Measurements from ENCODE around the gene ANKRD6. TPM values are rescaled to one million over a fixed set of nuclear protein-coding genes. Genes with fewer than 3 reads are reported as not detected.

Gene ANKRD6
- total and polyA plus RNA-seq, 2 donors (not counting 1 experiment from before 2014, with no cell fraction given) = 3.8 to 10.5 TPM

- H3K9me3 Mint-ChIP-seq (ENCODE audit: insufficient read depth) = no peaks in the 10 kb centered on the region
- no peak overlapping the region for H3K4me3 ChIP-seq (ENCODE audit: control extremely low read depth in 1 of 5, extremely low read depth in 1 of 5, insufficient read depth in 1 of 5, low read depth in 2 of 5, low read length in 4 of 5)
- H3K4me3 Mint-ChIP-seq = no peak overlapping the region
- no peak overlapping the region for H3K9ac ChIP-seq (ENCODE audit: low read length)
- no peak overlapping the region for H3K4me2 ChIP-seq (replicated peaks; ENCODE audit: low read depth, low read length, poor library complexity, severe bottlenecking)
- no peaks in the 10 kb centered on the region for H3K36me3 ChIP-seq (replicated peaks in 1 of 2; ENCODE audit: control extremely low read depth in 1 of 2, control insufficient read depth in 1 of 2, extremely low read depth in 1 of 2, insufficient read depth in 2 of 2, low read length in 1 of 2)
- intact Hi-C loops (cut with micrococcal nuclease) = no loop called here
- no peaks in the 10 kb centered on the region for H3K27me3 ChIP-seq (replicated peaks in 1 of 4; ENCODE audit: control extremely low read depth in 1 of 4, control insufficient read depth in 3 of 4, insufficient read depth in 4 of 4, low read length in 3 of 4)
- DNase-seq = no peak
- no peaks in the 10 kb centered on the region for H3K79me2 ChIP-seq (ENCODE audit: control insufficient read depth, insufficient read depth, low read length)
- no peaks in the 10 kb centered on the region for H4K20me1 ChIP-seq (ENCODE audit: control insufficient read depth, insufficient read depth, low read length, poor library complexity, severe bottlenecking)
- 87% methylated on average over 10 of the region's 11 CpGs for WGBS (ENCODE audit: insufficient coverage)
- H3K4me1 Mint-ChIP-seq = peaks cover 5% of the 10 kb centered on the region
- ChIA-PET POLR2A (no interaction called here), CTCF (no interaction called here)
- H3K4me1 ChIP-seq (ENCODE audit: control insufficient read depth in 2 of 2, insufficient read depth in 2 of 2, low read length in 2 of 2) = no peaks in the 10 kb centered on the region
- no peak overlapping the region for H3K27ac ChIP-seq (ENCODE audit: low read length in 2 of 2)
- no peak overlapping the region for H3K27ac Mint-ChIP-seq
- no peaks in the 10 kb centered on the region for H3K27me3 Mint-ChIP-seq
- H3K9me3 ChIP-seq (ENCODE audit: control extremely low read depth in 1 of 3, control insufficient read depth in 2 of 3, insufficient read depth in 1 of 3, low read length in 2 of 3) = no peaks in the 10 kb centered on the region
- H2AFZ ChIP-seq (ENCODE audit: insufficient read depth, low read depth, low read length, poor library complexity, severe bottlenecking) = no peak overlapping the region
- no peak for ATAC-seq (ENCODE audit: low read depth)
- no peak for TF ChIP-seq EZH2 (IDR thresholded peaks at IDR 0.05; ENCODE audit: borderline replicate concordance, insufficient read depth, low read depth, low read length, poor library complexity, severe bottlenecking)
- no peak for TF ChIP-seq CTCF (IDR thresholded peaks at IDR 0.05)
Observed at GRCh38 chr6:89530982-89531381, 98.0 kb downstream of the ANKRD6 start.

GRCh38 chr6:89536231-89536630, 103.3 kb downstream of the ANKRD6 start:
- Mint-ChIP-seq H3K27me3 (no peaks in the 10 kb centered on the region), H3K4me1 (no peaks in the 10 kb centered on the region), H3K9me3 (ENCODE audit: insufficient read depth) (no peaks in the 10 kb centered on the region), H3K27ac (no peak overlapping the region), H3K4me3 (no peak overlapping the region)
- intact Hi-C loops (cut with micrococcal nuclease) = no loop called here
- no peak overlapping the region for H3K27ac ChIP-seq (ENCODE audit: low read length in 2 of 2)
- no peaks in the 10 kb centered on the region for H3K4me1 ChIP-seq (ENCODE audit: control insufficient read depth in 2 of 2, insufficient read depth in 2 of 2, low read length in 2 of 2)
- no peak overlapping the region for H2AFZ ChIP-seq (ENCODE audit: insufficient read depth, low read depth, low read length, poor library complexity, severe bottlenecking)
- no peaks in the 10 kb centered on the region for H4K20me1 ChIP-seq (ENCODE audit: control insufficient read depth, insufficient read depth, low read length, poor library complexity, severe bottlenecking)
- H3K9me3 ChIP-seq (ENCODE audit: control extremely low read depth in 1 of 3, control insufficient read depth in 2 of 3, insufficient read depth in 1 of 3, low read length in 2 of 3) = no peaks in the 10 kb centered on the region
- ATAC-seq (ENCODE audit: low read depth) = no peak
- H3K36me3 ChIP-seq (replicated peaks in 1 of 2; ENCODE audit: control extremely low read depth in 1 of 2, control insufficient read depth in 1 of 2, extremely low read depth in 1 of 2, insufficient read depth in 2 of 2, low read length in 1 of 2) = no peaks in the 10 kb centered on the region
- POLR2A ChIA-PET = no interaction called here
- WGBS (ENCODE audit: insufficient coverage) = 86% methylated on average over 5 of the region's 5 CpGs
- no peak for DNase-seq
- no peak overlapping the region for H3K9ac ChIP-seq (ENCODE audit: low read length)
- no peak for TF ChIP-seq CTCF (IDR thresholded peaks at IDR 0.05)
- TF ChIP-seq EZH2 (IDR thresholded peaks at IDR 0.05; ENCODE audit: borderline replicate concordance, insufficient read depth, low read depth, low read length, poor library complexity, severe bottlenecking) = no peak
- no peaks in the 10 kb centered on the region for H3K27me3 ChIP-seq (replicated peaks in 1 of 4; ENCODE audit: control extremely low read depth in 1 of 4, control insufficient read depth in 3 of 4, insufficient read depth in 4 of 4, low read length in 3 of 4)
- CTCF ChIA-PET = no interaction called here
- H3K4me2 ChIP-seq (replicated peaks; ENCODE audit: low read depth, low read length, poor library complexity, severe bottlenecking) = no peak overlapping the region
- no peaks in the 10 kb centered on the region for H3K79me2 ChIP-seq (ENCODE audit: control insufficient read depth, insufficient read depth, low read length)
- H3K4me3 ChIP-seq (ENCODE audit: control extremely low read depth in 1 of 5, extremely low read depth in 1 of 5, insufficient read depth in 1 of 5, low read depth in 2 of 5, low read length in 4 of 5) = no peak overlapping the region

Data from B cell (primary cell).